ENCODE data around the gene GNB3. TPM values are rescaled to one million over a fixed set of nuclear protein-coding genes. Genes with fewer than 3 reads are reported as not detected.
A peak's percentile ranks its signal among the peaks of the same experiment; 100 is the strongest.
"Not testable (repeated sequence)": the region's sequence is repeated elsewhere in the genome, so short reads cannot be mapped to it uniquely, and the experiment has no call there.

The GNB3 gene
- total RNA-seq, 1 experiment from 2014 or later: 5.1 TPM

- DNase-seq (ENCODE audit: low spot score): not testable (repeated sequence)
Measured at GRCh38 chr12:6879824-6880223, 39.1 kb downstream of the GNB3 start.

GRCh38 chr12:6883252-6883651 lies 42.5 kb downstream of the GNB3 start:
- no peak for DNase-seq (ENCODE audit: low spot score)

GRCh38 chr12:6883683-6884082 lies 43.0 kb downstream of the GNB3 start:
- no peak for DNase-seq (ENCODE audit: low spot score)

- DNase-seq (ENCODE audit: low spot score): no peak
Measured at GRCh38 chr12:6884539-6884938, 43.8 kb downstream of the GNB3 start.

- not testable (repeated sequence) for DNase-seq (ENCODE audit: low spot score)
Measured at GRCh38 chr12:6886206-6886999, 45.7 kb downstream of the GNB3 start.

DNA sequence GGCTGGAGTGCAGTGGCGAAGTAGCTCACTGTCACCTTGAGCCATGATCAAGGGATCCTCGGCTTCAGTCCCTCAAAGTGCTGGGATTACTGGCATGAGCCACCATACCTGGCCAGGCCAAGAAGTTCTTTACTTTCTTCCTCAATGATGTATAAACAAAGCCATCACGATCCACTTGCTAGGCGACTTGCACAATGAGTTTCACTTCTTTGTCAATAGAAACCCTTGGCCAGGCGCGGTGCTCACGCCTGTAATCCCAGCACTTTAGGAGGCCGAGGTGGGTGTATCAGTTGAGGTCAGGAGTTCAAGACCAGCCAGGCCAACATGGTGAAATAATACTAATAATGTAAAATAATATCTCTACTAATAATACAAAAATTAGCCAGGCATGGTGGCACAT lies 46.7 kb downstream of the GNB3 start:
- no peak for DNase-seq (ENCODE audit: low spot score)

DNA sequence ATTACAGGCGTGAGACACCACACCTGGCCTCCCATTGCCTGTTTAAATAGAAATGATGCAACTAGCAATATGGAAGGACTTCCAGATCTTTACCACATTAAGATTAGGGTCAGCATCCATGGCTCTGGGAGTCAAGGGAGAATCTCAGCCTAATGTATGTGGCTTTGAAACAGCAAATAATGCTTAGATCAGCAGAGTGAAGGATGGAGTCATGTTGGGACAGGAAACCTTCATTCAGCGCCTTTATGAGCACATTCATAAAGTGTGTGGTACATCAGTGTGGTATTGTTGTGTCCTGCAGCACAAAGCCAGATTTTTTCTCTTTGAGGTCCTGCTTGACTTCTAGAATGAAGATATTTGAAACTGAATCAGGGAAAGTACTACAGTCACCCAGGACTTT lies 47.6 kb downstream of the GNB3 start:
- no peak for DNase-seq (ENCODE audit: low spot score)

GRCh38 chr12:6888794-6889193 lies 48.1 kb downstream of the GNB3 start:
- not testable (repeated sequence) for DNase-seq (ENCODE audit: low spot score)

GRCh38 chr12:6889775-6890573 lies 49.2 kb downstream of the GNB3 start:
- not testable (repeated sequence) for DNase-seq (ENCODE audit: low spot score)

DNA sequence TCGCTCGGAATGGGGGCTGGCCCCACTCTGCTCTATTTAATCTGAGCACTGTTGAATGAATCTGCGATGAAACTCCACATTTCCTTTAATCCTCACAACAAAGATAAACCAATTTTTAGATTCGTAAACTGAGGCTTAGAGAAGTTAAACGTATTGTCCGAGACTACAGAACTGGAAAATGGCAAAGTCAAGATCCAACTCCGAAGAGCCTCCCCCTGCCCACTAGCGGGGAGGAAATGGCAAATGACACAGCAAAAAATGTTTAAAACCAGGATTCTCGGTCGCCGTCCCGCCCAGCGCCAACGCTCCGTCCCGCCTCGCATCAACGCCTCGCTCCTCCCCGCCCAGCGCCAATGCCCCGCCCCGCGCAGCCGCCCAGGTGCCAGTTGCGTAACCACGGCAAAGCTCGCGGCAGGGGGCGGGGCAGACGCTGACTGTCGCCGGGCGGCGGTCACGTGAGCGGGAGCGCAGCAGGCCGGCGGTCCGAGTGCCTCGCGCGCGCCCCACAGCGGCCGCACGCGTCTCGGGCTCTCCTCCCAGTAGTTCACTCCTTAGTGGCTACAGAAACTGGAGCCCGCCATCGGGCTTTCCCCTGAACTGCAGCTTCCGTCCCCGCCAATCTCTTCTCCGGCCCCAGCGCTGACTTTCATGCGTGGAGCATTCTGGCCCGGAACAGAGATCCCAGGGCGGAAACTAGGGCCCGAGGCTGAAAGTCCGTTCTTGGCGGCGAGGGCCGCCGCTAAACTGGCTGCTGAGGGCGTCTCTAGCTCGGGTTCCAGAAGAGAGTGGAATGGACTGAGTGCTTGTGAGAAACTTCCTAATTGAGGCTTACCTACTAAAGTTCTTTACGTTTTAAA lies 50.3 kb downstream of the GNB3 start:
- peak; percentile 76 for DNase-seq (ENCODE audit: low spot score)

GRCh38 chr12:6891646-6892001 lies 50.9 kb downstream of the GNB3 start:
- no peak for DNase-seq (ENCODE audit: low spot score)

DNA sequence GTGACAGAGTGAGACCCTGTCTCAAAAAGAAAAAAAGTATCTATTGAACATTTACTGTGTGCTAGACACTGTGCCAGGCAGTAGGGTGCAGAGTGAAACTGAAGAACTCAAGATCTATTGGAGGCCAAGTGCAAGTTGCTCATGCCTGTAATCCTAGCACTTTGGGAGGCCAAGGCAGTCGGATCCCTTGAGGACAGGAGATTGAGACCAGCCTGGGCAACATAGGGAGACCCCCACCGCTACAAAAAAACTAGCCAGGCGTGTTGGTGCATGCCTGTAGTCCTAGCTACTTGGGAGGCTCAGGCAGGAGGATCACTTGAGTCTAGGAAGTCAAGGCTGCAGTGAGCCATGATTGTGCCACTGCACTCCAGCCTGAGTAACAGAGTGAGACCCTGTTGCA lies 52.0 kb downstream of the GNB3 start:
- not testable (repeated sequence) for DNase-seq (ENCODE audit: low spot score)

GRCh38 chr12:6894321-6894720 lies 53.6 kb downstream of the GNB3 start:
- no peak for DNase-seq (ENCODE audit: low spot score)

Other genes with a start within 250 kb of the GNB3 start
- gene CHD4, start 233.5 kb upstream of the GNB3 start, total RNA-seq (2014; rRNA removed; shearing (Covaris generic)): 164 and 201 TPM in 2 replicates
- 2.5 TPM in 2 replicates for gene LPAR5, start 205.0 kb upstream of the GNB3 start, total RNA-seq (2014; rRNA removed; shearing (Covaris generic))
- gene ACRBP, start 193.5 kb upstream of the GNB3 start, total RNA-seq (2014; rRNA removed; shearing (Covaris generic)): 0.65 TPM in 1 of 2 replicates, not detected in the other
- gene ING4, start 177.8 kb upstream of the GNB3 start, total RNA-seq (2014; rRNA removed; shearing (Covaris generic)): 23.7 and 27.4 TPM in 2 replicates
- 6.4 and 9.2 TPM in 2 replicates for gene ZNF384, start 151.6 kb upstream of the GNB3 start, total RNA-seq (2014; rRNA removed; shearing (Covaris generic))
- 0.24 and 2.3 TPM in 2 replicates for gene PIANP, start 140.1 kb upstream of the GNB3 start, total RNA-seq (2014; rRNA removed; shearing (Covaris generic))
- gene COPS7A, start 116.9 kb upstream of the GNB3 start, total RNA-seq (2014; rRNA removed; shearing (Covaris generic)): 40.7 and 45.7 TPM in 2 replicates
- gene MLF2, start 87.8 kb upstream of the GNB3 start, total RNA-seq (2014; rRNA removed; shearing (Covaris generic)): 168 and 187 TPM in 2 replicates
- 86.8 and 166 TPM in 2 replicates for gene PTMS, start 74.6 kb upstream of the GNB3 start, total RNA-seq (2014; rRNA removed; shearing (Covaris generic))
- not detected in 2 replicates for gene LAG3, start 68.4 kb upstream of the GNB3 start, total RNA-seq (2014; rRNA removed; shearing (Covaris generic))
- gene CD4, start 51.4 kb upstream of the GNB3 start, total RNA-seq (2014; rRNA removed; shearing (Covaris generic)): not detected in 2 replicates
- 5.3 and 12.3 TPM in 2 replicates for gene GPR162, start 19.1 kb upstream of the GNB3 start, total RNA-seq (2014; rRNA removed; shearing (Covaris generic))
- 6.9 and 7.4 TPM in 2 replicates for gene P3H3, start 12.5 kb upstream of the GNB3 start, total RNA-seq (2014; rRNA removed; shearing (Covaris generic))
- gene CDCA3, start 10.4 kb downstream of the GNB3 start, total RNA-seq (2014; rRNA removed; shearing (Covaris generic)): 30.8 and 52.8 TPM in 2 replicates
- 87.3 and 104 TPM in 2 replicates for gene USP5, start 11.2 kb downstream of the GNB3 start, total RNA-seq (2014; rRNA removed; shearing (Covaris generic))
- 675 and 790 TPM in 2 replicates for gene TPI1, start 26.6 kb downstream of the GNB3 start, total RNA-seq (2014; rRNA removed; shearing (Covaris generic))
- 7.9 and 10.2 TPM in 2 replicates for gene SPSB2, start 32.4 kb downstream of the GNB3 start, total RNA-seq (2014; rRNA removed; shearing (Covaris generic))
- 8.3 and 14.4 TPM in 2 replicates for gene LRRC23, start 63.9 kb downstream of the GNB3 start, total RNA-seq (2014; rRNA removed; shearing (Covaris generic))
- gene ENO2, start 73.7 kb downstream of the GNB3 start, total RNA-seq (2014; rRNA removed; shearing (Covaris generic)): 21.5 and 24.7 TPM in 2 replicates
- 3.1 and 6.6 TPM in 2 replicates for gene ATN1, start 87.0 kb downstream of the GNB3 start, total RNA-seq (2014; rRNA removed; shearing (Covaris generic))
- not detected in 2 replicates for gene RNU7-1, start 102.9 kb downstream of the GNB3 start, total RNA-seq (2014; rRNA removed; shearing (Covaris generic))
- gene C12orf57, start 103.1 kb downstream of the GNB3 start, total RNA-seq (2014; rRNA removed; shearing (Covaris generic)): 1.8 TPM in 1 of 2 replicates, not detected in the other
- 0.31 and 0.48 TPM in 2 replicates for gene PTPN6, start 110.4 kb downstream of the GNB3 start, total RNA-seq (2014; rRNA removed; shearing (Covaris generic))
- gene PHB2, start 129.7 kb downstream of the GNB3 start, total RNA-seq (2014; rRNA removed; shearing (Covaris generic)): 172 and 183 TPM in 2 replicates
- gene EMG1, start 130.0 kb downstream of the GNB3 start, total RNA-seq (2014; rRNA removed; shearing (Covaris generic)): 42.6 and 50.5 TPM in 2 replicates
- 9.2 and 14.7 TPM in 2 replicates for gene LPCAT3, start 177.6 kb downstream of the GNB3 start, total RNA-seq (2014; rRNA removed; shearing (Covaris generic))
- gene C1S, start 219.8 kb downstream of the GNB3 start, total RNA-seq (2014; rRNA removed; shearing (Covaris generic)): 20.3 and 39.8 TPM in 2 replicates

Data from A172 (cell line).